Right forelimb (tissue), 1 donor: ENCODE results near the gene RGP1.

ENCODE experiments used
- DNase-seq: peaks from one replicate; pipeline ENCODE4 v3.0.0-alpha.2; 2018

RGP1 gene

DNA sequence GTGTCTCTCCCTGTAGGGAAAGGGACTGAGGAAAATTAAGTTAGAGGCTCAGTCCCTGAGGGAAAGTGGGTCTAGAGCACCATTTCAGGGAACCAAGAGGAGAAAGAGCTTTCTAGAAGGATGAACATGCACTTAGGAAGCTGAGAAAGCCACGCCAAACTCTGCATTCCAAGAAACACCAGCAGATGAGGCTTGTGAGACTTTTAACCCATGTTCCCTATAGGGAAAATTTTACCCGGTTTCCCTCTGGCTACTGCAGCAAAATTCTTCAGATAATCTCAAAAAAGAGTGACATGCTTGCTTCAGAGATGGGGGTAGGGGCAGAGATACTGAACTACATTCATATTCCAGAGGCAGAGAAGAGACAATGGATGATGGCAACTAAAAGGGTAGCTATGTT is 25.7 kb upstream of the RGP1 start:
- DNase-seq, result no peak

DNA sequence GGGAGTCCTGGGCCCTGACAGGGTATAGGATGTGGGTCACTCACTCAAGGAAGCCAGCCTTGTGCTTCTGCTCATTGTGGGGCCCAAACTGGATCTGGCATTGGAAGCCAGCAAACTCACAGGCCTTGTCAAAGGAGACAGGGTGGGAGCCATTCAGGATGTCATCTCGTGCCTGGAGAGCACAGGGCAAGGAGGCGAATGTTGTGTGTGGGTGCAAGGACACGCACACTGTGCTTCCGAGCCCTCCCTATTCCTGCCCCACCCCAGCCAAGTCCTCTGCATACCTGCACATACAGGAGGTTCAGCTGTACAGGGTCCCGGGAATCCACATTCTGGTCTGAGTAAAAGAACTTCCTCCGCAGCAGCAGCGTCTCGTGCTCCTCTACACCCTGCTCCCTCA is 25.2 kb upstream of the RGP1 start:
- DNase-seq, result no peak

DNA sequence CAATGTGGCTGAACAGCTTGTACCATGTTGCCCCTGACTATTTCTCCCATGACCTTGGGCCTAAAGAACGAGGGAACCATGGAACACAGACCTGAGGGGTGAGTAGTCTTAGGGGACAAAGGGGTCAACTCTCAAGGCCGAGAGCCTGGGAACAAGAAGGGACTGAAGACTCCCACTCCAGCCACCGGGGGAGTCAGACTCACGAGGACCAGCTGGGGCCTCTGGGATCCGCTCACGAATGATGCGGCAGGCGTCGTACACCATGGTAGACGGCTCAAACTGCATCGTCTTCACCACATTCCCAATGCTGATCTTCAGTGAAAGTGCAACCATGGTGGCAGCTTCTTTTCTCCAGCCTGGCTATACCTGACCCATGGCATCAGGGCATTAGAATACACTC is 23.7 kb upstream of the RGP1 start:
- no peak for DNase-seq

GRCh38 chr9:35726931-35727330 is 22.2 kb upstream of the RGP1 start:
- DNase-seq, result no peak

DNA sequence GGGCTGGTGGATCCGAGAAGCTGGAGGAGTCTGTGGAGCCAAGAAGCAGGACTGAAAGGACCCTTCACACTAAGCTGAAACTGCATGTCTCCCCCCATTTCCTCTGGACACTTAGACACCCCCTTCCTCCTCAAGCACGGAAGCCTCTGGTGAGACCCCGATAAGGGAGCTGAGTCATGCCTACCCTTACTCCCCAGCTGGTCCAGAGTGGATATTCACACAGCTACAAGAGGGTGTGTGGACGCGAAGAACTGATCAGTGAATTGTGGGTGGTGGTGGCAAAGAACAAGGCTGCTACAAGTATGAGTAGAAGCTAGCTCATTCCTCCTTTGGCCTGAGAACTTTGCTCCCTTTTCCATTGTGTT is 21.4 kb upstream of the RGP1 start:
- no peak for DNase-seq

DNA sequence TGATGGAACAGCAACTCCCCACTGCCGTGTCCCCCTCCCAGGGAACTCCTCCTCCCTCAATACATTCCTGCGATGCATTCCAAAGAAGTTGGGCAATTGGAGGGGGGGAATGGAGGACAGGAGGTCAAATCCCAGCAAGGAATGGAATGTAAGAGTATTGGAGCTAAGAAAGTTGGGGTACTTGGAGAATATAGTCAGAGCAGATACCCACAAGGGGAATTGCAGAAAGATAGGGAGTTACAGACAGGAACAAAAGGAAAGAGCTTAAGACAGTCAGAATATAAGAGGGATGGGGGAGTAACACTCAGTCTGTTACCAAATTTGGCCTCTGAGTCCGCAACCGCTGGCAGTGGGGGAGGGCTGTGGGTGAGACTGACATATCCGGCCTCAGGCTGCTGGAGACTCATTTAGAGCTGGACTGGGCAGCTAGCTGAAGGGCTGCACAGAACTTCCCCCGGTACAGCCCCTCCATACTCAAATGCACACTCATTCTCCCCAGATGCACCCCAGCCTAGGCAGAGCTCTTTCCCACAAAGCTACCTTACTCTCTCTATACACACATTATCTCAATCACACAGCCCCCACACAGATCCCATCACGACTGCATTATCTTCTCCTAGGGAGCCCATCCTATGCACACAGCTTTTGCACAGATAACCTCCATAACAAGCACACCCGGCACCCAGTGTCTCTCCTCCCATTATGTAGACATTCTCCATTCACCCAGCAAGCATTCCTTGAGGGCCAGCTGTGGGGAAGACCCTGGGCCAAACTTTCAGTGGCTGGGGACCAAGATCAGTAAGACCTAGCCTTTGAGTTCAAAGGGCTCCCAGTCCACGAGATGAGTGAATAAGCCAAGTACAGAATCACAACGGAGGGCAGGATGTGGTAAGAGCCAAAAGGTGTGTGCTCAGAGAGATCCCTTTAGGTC is 20.8 kb upstream of the RGP1 start:
- peak; percentile 63 for DNase-seq

DNA sequence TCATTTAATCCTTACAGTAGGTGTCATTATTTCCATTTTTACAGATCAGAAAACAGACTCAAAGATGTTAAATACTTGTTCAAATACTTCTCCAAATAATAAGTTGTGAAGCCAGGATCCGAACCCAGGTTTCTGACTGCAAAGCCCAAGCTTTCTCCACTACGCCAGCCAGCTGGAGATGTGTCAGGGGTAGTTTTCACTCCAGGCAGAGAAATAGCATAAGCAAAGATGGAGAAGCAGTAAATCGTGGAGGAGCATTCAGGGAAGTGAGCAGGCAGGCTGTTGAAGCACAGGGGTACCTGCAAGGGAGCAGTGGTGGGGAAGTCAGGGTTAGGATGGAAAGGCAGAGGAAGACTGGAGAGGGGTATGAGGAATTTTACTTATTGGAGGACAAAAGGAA is 20.0 kb upstream of the RGP1 start:
- no peak for DNase-seq

DNA sequence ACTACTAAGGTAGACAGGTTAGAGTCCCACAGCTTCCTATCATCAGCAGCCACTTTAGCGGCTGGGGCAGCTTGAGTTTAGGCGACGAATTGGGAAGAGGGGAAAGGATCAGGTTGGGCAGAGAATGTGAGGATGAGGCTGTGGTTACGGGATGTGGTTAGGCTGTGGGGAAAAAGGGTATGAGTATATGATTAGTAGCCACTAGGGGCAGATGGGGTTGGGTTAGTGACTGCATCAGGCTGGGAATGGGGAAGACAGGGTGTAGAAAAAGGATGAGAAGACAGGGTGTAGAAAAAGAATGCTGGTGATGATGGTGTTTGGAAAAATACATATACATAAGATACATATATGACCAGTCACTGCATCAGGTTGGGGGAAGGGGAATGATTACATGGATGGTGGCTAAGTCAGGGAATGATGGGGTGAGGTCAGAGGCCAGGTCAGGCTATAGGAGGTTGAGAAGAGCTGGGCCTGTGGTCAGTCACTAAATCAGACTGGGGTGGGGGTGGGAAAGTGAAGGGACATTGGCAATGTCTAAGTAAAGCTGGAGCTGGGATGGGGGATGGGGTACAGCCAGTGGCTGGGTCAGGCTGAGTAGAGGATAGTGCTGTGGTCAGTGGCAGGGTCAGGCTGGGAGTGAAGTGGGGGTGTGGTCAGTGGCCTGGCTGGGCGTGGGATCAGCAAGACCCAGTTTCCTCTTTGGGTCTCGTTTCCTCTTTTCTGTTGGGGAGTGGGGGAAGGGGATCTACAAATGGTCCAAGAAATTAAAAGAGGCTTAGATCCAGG is 19.2 kb upstream of the RGP1 start:
- no peak for DNase-seq

GRCh38 chr9:35730486-35730854 is 18.6 kb upstream of the RGP1 start:
- no peak for DNase-seq

DNA sequence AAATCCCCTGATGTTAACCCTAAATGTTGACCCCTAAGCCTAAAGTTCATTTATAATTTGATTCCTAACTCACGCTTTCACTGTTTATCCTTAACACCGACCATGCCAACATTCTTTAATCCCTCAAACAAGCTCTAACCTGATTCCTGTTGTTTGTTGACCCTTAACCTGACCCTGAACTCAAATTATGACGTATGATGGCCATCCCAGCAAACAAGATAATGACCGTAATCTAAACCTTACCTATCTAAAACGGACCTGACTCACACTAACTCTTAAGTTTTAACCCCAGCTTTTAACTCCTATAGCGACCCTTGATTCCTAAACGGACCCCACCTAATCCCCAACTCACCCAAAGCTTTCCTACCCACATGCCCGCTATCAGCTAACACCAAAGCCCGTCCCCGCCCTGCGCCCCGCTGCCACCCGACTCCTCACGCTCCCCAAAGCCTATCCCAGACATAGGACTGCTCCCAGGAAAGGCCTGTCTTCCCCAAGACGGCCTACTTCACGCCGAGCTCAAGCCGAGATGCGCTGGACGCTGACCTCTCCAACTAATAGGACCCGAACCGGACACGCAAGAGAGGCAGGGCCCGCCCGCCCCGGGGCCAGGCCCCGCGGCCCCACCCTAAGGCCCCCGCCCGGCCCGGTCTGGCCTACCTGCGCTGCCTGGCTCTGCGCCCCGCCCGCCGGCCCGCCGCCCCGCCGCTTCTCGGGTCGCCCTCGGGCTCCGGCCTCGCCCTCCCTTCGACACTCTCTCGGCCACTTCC is 17.5 kb upstream of the RGP1 start:
- no peak for DNase-seq

DNA sequence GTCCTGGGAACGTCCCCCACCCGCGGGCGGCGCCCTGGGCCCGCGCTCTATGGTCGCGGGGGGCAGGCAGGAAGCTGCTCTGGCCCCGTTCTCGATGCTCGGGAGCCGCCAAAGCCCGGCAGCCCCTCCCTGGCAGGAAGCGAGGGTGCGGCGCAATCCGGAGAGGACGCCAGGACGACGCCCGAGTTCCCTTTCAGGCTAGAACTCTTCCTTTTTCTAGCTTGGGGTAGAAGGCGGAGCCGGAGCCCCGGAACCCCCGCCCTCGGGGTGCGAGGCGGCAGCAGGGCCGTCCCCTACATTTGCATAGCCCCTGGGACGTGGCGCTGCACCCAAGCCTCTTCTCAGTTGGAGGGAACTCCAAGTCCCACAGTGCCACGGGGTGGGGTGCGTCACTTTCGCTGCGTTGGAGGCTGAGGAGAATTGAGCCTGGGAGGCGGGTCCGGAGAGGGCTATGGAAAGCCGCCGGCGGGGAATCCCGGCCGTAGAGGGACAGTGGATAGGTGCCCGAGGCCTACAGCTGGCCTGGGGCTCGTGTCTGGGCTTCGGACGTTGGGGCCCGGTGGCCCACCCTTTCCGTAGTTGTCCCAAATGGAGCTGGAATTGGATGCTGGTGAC is 16.8 kb upstream of the RGP1 start, which contains the start of the genes CREB3 and TLN1:
TSS of gene CREB3 (plus strand) at position 482 of the 615 bp plus-strand sequence. CDS start at position 589, 107 bp downstream.
TSS of gene TLN1 (minus strand) at position 11 of the 615 bp plus-strand sequence. CDS start 6,501 bp downstream, outside the sequence.
- DNase-seq, result peak; percentile 99

GRCh38 chr9:35732800-35733541 is 16.1 kb upstream of the RGP1 start:
- no peak for DNase-seq

GRCh38 chr9:35734096-35734495 is 15.0 kb upstream of the RGP1 start:
- no peak for DNase-seq

GRCh38 chr9:35736201-35736633 is 12.9 kb upstream of the RGP1 start:
- DNase-seq, result peak; percentile 69

DNA sequence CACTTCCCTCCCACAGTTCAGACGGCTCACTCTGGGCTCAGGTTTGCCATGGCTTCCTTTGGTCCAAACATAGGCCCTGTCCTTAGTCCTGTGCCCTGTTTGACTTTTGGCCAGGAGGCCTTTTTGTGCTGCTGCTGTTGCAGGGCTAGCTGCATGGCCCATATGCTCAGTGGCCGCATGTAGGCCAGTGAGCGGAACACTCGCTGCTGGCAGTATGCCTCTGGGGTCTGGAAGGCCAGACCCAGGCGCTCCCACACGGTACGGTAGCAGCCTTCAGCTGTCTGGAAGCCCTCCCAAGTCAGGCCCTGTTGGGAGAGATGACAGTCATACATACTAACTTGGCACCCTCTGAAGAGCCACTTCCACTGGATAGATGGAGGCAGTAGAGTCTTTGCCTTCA is 11.9 kb upstream of the RGP1 start:
- no peak for DNase-seq

DNA sequence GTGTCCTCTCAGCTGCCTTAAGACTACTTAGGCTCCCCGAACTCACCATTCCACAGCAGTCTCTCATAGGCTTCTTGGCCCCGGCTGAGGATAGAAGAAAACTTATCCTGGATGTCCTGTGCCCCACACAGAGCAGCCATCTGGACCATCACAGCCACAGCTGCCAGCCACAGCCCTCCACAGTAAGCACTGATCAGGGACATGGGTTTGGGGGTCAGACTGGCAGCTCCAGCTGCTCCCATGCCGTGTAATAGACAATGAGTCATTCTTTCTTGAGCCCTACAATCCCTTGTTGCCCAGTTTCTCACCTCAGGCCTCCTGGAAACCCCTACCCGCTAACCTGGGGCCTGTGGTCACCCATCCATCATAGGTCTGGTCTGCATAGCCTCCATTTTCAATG is 10.9 kb upstream of the RGP1 start:
- no peak for DNase-seq

DNA sequence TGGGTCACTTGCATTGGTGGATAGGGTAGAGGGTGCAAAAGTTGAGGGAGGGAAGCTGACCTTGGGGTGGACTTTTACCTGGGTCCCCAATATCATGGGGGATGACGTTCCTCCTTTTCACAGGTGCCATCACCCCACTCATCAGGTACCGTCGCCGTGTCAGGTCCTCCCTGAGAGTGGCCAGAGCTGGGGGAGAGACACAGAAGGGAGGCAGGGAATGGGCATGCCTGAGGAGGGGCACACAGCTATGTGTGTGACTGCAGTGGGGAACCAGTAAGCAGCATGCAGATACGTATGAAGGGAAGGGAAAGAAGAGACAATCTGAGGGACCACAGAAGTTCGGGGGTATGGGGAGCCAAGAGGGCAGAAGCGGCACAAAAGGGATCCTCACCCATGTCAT is 10.2 kb upstream of the RGP1 start:
- DNase-seq, result no peak

DNA sequence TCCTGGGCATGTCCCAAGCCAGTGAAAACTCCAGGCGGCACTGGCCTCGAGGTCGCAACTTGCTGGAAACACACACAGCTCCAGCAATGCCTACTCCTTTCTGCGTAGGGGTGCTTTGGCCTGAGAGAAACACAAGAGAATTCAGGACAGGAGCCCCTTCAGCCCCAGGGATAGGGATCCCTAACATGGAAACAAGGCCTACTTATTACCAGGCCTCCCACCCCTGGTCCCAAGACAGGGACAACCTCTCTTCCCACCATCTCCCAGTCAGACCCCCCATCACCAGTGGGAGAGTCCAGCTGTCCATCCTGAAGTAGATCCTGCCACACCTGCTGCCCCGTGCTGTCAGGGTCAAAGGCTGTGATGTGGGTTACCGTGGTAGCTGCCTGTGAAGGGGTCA is 8.8 kb upstream of the RGP1 start:
- no peak for DNase-seq

DNA sequence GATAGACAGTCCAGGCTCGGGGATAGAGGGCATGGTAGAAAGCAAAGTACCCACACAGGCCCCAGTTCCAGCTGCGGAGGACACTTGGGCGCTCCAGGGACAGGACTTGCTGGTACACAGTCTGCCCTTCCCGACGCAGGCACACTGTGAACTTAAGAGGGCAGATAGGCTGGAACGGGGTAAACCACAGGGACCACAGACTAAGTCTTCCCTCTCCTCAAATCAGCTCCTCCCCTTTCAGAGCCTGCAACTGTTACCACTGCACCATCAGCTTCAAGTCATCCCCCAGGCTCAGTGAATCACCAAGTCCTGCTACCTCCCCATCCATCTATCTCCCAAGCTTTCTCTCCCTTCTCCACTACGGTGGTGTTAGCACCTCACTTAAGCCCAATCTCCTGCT is 7.3 kb upstream of the RGP1 start:
- no peak for DNase-seq

- DNase-seq, result no peak
Observed at GRCh38 chr9:35743452-35743851, 5.6 kb upstream of the RGP1 start.

GRCh38 chr9:35743880-35744518 is 5.1 kb upstream of the RGP1 start:
- DNase-seq, result no peak
